ENCODE data around the gene TMEM163.
"Not testable (repeated sequence)": the region's sequence is repeated elsewhere in the genome, so short reads cannot be mapped to it uniquely, and the experiment has no call there.

The TMEM163 gene

GRCh38 chr2:134667081-134667480, 51.7 kb downstream of the TMEM163 start:
- in situ Hi-C loops (cut with HindIII; ENCODE audit: low sequenced_read_pairs): no loop called here

- in situ Hi-C loops (cut with HindIII; ENCODE audit: low sequenced_read_pairs): no loop called here
These were observed 52.9 kb downstream of the TMEM163 start for GRCh38 chr2:134665727-134666506.

GRCh38 chr2:134663451-134664450, 55.0 kb downstream of the TMEM163 start:
- in situ Hi-C loops (cut with HindIII; ENCODE audit: low sequenced_read_pairs): no loop called here

GRCh38 chr2:134662751-134663150, 56.0 kb downstream of the TMEM163 start:
- in situ Hi-C loops (cut with HindIII; ENCODE audit: low sequenced_read_pairs): no loop called here

DNA sequence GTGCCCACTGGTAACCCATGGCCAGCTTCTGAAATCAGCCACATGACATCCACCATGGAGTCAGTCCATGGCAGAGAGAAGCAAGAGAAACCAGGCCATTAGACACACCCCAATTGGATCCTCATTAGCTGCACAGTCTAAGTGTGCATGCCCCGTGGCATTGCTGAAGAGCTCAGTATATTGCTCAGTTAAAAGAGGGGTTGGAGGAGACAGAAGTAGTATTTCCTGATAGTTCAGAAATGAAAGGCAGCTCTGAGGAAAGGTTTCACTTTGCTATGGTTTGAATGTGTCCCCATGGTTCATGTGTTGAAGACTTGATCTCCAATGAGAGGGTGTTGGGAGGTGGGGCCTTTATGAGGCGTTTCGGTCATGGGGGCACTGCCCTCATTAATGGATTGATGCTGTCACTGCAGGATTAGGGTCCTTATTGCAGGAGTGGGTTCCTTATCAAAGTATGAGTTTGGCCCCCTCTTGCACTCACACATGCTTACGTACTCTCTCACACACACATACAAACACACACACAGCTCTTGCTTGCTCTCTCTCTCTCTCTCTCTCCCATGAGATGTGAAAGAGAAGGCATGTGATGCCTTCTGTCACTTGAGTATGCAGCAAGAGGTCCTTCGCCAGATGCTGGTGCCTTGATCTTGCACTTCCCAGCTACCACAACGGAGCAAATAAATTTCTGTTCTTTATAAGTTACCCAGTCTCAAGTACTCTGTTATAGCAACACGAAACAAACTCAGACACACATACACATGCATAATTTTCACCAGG, 58.0 kb downstream of the TMEM163 start:
- in situ Hi-C loops (cut with HindIII; ENCODE audit: low sequenced_read_pairs): no loop called here

DNA sequence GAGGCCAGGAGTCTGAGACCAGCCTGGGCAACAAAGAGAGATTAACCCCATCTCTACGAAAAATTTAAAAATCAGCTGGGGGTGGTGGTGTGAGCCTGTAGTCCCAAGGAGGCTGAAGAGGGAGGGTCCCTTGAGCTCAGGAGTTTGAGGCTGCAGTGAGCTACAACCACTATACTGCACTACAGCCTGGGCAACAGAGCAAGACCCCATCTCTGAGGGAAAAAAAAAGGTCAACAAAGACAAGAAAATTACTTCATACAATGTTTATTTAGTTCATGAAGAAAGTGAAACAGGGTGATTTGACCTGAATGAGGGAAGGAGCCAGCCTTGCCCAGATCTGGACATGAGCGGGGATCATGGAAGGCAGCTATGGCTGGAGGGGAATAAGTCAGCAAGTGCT, 59.1 kb downstream of the TMEM163 start:
- in situ Hi-C loops (cut with HindIII; ENCODE audit: low sequenced_read_pairs): no loop called here

DNA sequence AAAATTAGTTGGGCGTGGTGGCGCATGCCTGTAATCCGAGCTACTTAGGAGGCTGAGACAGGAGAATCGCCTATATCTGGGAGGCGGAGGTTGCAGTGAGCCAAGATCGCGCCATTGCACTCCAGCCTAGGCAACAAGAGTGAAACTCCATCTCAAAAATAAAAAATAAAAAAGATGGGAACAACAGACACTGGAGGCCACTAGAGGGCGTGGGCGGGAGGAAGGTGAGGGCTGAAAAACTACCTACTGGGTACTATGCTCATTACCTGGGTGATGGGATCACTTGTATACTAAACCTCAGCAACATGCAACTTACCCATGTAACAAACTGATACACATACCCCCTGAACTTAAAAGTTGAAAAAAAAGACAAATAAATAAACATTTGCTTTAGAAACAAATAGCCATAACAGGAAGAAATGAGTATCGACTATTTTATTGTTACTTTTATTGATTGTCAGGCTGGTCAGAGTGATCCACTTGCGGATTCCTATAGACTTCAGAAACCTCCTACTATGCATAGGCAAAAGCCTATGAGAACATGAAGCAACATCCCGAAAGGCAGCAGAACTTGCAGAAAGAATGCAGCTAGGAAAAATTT, 61.0 kb downstream of the TMEM163 start:
- in situ Hi-C loops (cut with HindIII; ENCODE audit: low sequenced_read_pairs): no loop called here

DNA sequence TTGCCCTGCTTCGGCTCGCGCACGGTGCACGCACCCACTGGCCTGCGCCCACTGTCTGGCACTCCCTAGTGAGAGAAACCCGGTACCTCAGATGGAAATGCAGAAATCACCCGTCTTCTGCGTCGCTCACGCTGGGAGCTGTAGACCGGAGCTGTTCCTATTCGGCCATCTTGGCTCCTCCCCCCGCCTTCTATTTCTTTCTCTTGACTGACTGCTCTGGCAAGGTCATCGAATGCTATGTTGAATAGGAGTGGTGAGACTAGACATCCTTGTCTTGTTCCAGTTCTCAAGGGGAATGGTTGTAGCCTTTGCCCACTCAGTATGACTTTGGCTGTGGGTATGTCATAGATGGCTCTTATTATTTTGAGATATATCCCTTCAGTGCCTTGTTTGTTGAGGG, 62.4 kb downstream of the TMEM163 start:
- in situ Hi-C loops (cut with HindIII; ENCODE audit: low sequenced_read_pairs): not testable (repeated sequence)

DNA sequence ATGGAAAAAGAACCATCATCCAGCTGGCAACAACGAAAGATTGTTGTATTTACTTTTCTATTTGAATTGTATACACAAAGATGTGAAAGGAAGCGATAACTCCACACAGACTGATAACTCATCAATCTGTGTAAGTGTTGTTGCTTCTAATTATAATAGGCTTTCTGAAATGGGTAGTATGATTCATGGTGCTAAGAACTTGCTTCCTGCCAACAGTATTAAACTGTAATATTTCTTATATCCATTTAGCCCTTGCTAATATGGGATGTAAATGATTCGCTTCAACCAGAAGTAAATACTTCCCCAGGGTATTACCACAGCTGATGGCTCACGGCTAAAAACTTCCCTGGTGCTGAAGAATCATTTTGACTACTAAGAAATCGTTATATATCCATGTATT, 70.2 kb downstream of the TMEM163 start:
- in situ Hi-C loops (cut with HindIII; ENCODE audit: low sequenced_read_pairs): no loop called here

DNA sequence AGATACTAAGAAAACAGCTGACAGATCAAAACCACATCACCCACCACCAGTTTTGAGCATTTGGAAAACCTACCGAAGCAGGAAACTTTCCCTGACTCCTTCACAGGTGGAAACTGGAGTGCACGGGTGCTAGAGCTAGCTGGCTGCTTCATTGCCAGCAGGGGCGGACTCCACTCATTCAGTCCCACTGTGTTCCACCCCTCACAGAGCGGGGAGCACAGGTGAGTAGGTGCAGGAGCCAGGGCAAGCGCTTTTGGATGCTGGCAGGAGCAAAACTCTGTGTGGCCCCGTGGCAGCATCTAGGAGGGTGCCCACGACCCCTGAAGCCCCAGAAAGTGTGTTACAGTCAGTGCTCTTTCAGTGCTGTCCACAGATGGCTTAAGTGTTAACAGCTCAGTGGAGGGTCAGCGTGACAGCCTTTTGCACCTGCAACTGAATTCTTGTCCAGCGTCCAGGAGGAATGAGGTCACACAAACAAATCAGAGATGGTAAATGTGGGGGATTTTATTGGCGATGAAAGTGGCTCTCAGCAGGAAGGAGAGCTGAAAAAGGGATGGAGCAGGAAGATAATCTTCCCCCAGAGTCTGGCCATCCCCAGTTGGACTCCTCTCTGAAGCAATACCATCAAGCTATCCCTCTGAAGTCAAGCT, 71.1 kb downstream of the TMEM163 start:
- in situ Hi-C loops (cut with HindIII; ENCODE audit: low sequenced_read_pairs): no loop called here

GRCh38 chr2:134642938-134643337, 75.9 kb downstream of the TMEM163 start:
- in situ Hi-C loops (cut with HindIII; ENCODE audit: low sequenced_read_pairs): no loop called here

DNA sequence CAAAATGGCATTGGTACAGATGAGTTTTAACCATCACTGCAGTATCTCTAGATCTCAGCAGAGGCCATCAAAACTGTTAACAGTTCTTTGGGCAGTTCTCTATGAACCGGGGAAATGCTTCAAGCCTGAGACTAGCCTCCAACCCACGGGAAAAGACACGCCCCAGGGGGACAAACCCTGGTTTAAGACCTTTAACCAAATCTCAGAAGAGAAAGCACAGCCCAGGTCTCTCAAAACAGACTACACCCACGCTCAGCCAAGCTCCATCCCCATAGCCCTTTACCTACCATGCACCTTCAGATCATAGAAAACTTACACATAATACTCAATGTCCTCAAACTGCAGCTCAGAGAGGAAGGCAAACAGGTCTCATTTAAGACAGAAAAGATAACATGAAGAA, 78.3 kb downstream of the TMEM163 start:
- in situ Hi-C loops (cut with HindIII; ENCODE audit: low sequenced_read_pairs): no loop called here

- in situ Hi-C loops (cut with HindIII; ENCODE audit: low sequenced_read_pairs): no loop called here
These were observed 79.5 kb downstream of the TMEM163 start for GRCh38 chr2:134639265-134639664.

DNA sequence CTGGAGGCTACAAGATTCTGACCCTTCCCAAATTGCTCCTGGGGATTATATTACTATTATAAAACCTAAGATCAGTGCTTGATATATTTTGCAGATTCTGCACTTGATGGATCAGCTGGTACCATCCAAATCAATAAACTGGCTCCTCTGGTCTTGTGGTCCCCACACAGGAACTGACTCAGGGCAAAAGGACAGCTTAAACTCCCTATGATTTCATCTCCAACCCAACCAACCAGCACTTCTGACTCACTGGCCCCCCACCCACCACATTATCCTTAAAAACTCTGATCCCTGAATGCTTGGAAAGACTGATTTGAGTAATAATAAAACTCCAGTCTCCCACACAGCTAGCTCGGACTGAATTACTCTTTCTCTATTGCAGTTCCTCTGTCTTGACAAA, 82.1 kb downstream of the TMEM163 start:
- in situ Hi-C loops (cut with HindIII; ENCODE audit: low sequenced_read_pairs): no loop called here

DNA sequence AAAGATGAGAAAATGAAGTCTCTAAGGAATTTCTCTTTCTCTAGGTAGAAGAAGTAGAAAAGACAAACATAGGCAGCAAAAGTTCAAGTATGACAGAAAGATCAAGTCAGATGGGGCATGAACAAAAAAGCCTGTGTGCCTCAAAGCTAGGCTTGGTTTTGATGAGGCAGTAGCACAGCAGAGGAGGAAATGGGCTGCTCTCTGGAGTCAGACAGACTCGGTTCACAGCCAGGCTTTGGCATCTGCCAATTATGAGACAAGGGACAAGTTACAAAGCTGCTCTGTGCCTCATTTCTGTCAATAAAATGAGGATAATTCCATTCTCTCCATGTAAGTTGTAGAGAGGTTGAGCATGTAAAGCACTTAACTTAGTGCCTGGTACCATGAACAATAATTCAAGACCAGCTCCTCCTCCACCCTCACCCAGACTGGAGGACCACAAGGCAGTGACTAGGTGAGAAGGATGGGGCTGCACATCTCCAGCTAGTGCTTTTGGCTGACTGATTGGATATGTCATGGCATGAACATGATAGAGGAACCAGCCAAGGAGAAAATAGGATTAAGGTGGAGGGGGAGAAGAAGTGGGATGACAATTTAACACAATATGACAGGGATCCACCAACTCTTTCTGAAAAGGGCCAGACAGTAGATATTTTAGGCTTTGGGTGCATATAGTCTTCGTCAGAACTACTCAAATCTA, 84.6 kb downstream of the TMEM163 start:
- in situ Hi-C loops (cut with HindIII; ENCODE audit: low sequenced_read_pairs): no loop called here

- in situ Hi-C loops (cut with HindIII; ENCODE audit: low sequenced_read_pairs): no loop called here
These were observed 88.2 kb downstream of the TMEM163 start for GRCh38 chr2:134630504-134631159.

DNA sequence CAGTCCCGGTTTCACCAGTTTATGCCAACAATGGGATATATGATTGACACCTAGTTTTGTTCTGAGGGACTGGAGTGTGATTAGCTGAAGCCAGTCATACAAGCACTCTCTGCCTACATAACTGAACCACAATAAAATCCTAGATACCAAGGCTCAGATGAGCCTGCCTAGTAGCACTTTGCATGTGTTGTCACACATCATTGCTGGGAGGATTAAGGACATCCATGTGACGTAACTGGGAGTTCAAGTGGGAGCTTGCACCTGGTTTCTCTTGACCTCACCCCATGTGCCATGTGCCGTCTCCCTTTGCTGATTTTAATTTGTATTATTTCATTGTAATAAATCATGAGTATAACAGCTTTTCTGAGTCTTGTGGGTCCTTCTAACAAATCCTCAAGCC, 90.3 kb downstream of the TMEM163 start:
- in situ Hi-C loops (cut with HindIII; ENCODE audit: low sequenced_read_pairs): no loop called here

GRCh38 chr2:134626781-134627180, 92.0 kb downstream of the TMEM163 start:
- in situ Hi-C loops (cut with HindIII; ENCODE audit: low sequenced_read_pairs): no loop called here

- in situ Hi-C loops (cut with HindIII; ENCODE audit: low sequenced_read_pairs): no loop called here
These were observed 93.5 kb downstream of the TMEM163 start for GRCh38 chr2:134625311-134625710.
